SH-SY5Y (cell line): Measurements from ENCODE around the gene CACNG5.

ENCODE experiments used
- GATA2 ChIP-seq: IDR thresholded peaks from 2 replicates; pipeline ENCODE4 v1.6.1; 2011; ENCODE audit warnings: mild to moderate bottlenecking, low read depth, low read length
- GATA3 ChIP-seq: IDR thresholded peaks from 2 replicates; pipeline ENCODE4 v1.6.1; 2011; ENCODE audit warnings: low read depth, mild to moderate bottlenecking, low read length, moderate library complexity

- no peak for TF ChIP-seq GATA2
- no peak for TF ChIP-seq GATA3
Observed at GRCh38 chr17:66884931-66885330, 50.0 kb downstream of the CACNG5 start.
